GM06990 (cell line): ENCODE data around the gene GRAMD4.

Source experiments
- DNase-seq: peaks from one replicate; pipeline ENCODE4 v3.0.0-alpha.2; 2011; ENCODE audit not compliant: insufficient read length; ENCODE audit errors: extremely low read depth
- H3K27me3 ChIP-seq: replicated peaks from 2 replicates; pipeline ENCODE4 v1.6.0; 2011; ENCODE audit warnings: low read length; ENCODE audit not compliant: control insufficient read depth, insufficient read depth
- H3K36me3 ChIP-seq: 2 replicates; pipeline ENCODE4 v1.5.1; 2011; ENCODE audit warnings: low read length; ENCODE audit not compliant: control insufficient read depth, insufficient read depth
- H3K4me3 ChIP-seq: replicated peaks from 2 replicates; pipeline ENCODE4 v1.5.1; 2011; ENCODE audit warnings: low read depth, mild to moderate bottlenecking, control low read depth, low read length
- TF ChIP-seq, protein P1 (sequence below): IDR thresholded peaks from 2 replicates; pipeline ENCODE4 v1.5.1; 2011; ENCODE audit warnings: low read length, control low read depth, mild to moderate bottlenecking, inconsistent platforms; ENCODE audit not compliant: insufficient read depth, poor library complexity, severe bottlenecking

The GRAMD4 gene

DNA sequence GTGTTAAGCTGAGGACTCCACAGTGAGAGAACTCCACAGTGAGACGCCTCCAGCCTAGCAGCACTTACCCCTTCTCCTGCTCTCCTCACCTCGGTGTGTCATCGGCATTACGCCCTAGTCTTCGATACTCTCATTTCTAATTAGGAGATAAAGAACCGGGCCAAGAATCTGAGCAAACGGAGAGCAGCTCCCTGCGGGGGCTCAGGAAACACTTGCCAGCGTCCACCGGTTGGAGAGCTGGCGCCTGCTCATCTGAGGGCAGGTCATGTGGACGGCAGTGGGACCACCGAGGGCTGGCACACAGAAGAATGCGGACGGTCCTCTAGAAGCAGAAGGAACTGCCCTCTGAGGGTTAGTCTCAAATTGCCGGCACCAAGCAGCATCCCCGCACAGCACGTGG is 104.9 kb downstream of the GRAMD4 start:
- H3K27me3 ChIP-seq: no peaks in the 10 kb centered on the region
- no peak overlapping the region for H3K4me3 ChIP-seq
- DNase-seq: no peak
- H3K36me3 ChIP-seq: peaks cover 3% of the 10 kb centered on the region
- TF ChIP-seq, protein P1, sequence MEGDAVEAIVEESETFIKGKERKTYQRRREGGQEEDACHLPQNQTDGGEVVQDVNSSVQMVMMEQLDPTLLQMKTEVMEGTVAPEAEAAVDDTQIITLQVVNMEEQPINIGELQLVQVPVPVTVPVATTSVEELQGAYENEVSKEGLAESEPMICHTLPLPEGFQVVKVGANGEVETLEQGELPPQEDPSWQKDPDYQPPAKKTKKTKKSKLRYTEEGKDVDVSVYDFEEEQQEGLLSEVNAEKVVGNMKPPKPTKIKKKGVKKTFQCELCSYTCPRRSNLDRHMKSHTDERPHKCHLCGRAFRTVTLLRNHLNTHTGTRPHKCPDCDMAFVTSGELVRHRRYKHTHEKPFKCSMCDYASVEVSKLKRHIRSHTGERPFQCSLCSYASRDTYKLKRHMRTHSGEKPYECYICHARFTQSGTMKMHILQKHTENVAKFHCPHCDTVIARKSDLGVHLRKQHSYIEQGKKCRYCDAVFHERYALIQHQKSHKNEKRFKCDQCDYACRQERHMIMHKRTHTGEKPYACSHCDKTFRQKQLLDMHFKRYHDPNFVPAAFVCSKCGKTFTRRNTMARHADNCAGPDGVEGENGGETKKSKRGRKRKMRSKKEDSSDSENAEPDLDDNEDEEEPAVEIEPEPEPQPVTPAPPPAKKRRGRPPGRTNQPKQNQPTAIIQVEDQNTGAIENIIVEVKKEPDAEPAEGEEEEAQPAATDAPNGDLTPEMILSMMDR: no peak

DNA sequence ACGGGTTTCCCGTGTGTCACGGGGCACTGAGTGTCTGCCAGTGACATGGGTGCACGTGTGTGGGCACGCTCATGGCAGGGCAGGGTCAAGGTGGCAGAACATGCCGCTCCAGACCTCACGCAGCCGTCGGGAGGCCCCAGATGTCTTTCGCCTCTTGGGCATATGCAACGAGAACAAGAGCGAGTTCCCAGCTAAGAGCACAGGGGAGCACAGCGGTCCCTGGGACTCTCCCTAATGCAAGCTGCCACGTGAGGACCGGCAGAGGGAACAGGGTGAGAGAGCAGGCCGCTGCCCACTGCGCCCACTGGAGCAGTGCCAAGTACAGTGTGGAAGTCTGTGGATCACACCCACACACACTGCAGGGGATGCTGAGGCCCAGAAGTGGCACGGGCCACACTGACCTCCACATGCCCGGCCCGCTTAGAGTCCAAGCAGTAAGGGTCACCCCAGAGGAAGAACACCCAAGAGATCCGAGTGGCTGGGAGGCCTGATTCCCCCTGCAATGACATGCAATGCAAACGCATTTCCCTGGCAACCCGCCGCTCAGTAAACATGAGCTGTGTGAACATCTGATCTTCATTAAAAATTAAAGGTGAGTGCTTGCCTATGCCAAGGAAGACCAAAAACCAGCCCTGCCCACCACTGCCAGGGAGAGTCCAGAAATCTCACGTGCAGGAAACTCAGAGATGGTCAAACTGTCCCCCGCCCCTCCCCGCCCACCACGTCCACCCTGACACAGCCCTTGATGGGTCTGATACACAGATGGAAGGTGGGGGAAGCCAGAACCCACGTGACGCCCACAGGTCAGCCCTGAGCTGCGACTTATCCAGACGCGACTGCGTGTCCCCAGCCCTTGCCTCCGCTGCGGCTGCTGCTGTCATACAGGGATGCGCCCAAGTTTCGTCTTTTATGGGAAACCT is 106.1 kb downstream of the GRAMD4 start:
- TF ChIP-seq, protein P1: no peak
- Histone ChIP-seq H3K27me3 (no peaks in the 10 kb centered on the region), H3K36me3 (peaks cover 3% of the 10 kb centered on the region), H3K4me3 (no peak overlapping the region)
- DNase-seq: no peak

DNA sequence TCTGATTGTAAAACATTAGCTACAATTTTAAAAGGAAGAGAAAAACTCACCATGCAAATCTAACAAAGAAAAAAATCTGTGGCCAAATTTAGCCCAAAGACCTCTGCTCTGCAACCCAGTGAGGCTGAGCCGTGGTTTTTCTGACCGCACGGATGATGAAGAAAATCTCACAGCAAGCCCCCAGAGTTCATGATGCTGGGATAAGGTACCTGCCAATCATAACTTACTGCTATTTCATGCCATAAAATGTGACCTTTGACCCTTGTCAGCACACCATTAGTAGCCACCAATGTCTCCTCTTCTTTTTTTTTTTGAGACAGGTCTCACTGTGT is 106.8 kb downstream of the GRAMD4 start:
- DNase-seq: no peak
- H3K36me3 ChIP-seq: peaks cover 3% of the 10 kb centered on the region
- TF ChIP-seq, protein P1: no peak
- H3K27me3 ChIP-seq: no peaks in the 10 kb centered on the region
- no peak overlapping the region for H3K4me3 ChIP-seq

DNA sequence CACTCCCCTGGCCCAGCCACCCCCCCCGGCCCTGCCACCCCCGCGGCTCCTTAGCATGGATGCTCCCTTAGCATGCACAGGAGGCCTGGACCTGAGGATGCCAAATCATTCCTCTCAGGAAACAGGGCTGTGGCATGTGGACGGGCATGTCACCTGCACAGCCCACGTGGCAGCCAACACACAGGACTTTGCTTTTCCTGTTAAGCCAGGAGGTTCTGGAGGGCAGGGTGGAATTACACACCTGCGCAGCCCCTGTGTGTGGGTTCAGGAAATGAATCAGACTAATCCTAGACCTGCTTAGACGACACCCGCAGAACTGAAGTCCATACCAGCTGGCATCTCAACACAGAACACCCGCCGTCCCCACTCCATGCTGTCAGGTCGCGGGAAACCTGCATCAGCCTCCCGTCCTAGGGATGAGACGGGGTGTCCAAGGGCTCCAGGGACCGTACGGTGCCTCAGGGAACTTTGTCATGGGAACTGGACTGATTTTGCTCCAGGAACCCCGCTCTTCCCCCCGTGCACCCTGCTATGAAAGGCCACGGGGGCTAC is 107.7 kb downstream of the GRAMD4 start:
- TF ChIP-seq, protein P1: no peak
- H3K4me3 ChIP-seq: no peak overlapping the region
- no peak for DNase-seq
- no peaks in the 10 kb centered on the region for H3K27me3 ChIP-seq
- peaks cover 3% of the 10 kb centered on the region for H3K36me3 ChIP-seq

DNA sequence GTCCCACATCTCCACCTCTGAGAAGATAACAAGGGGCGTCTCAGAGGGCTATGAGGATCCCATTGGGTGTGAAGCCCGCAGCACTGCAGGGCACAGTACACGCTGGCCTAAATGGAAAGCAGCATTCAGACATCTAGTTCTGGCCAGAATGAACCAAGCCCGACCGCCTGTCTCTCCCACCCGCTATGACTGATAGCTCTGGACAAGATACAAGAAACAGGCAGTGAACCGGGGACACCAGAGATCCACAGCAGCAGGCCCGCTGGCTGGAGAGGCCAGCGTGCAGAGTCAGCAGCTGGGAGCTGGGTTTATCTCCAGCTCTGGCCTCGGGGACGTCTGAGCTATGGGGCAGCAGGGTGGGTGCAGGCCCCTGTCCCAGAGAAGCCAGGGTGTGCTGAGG is 108.3 kb downstream of the GRAMD4 start:
- Histone ChIP-seq H3K4me3 (no peak overlapping the region), H3K36me3 (peaks cover 3% of the 10 kb centered on the region), H3K27me3 (no peaks in the 10 kb centered on the region)
- no peak for DNase-seq
- TF ChIP-seq, protein P1: no peak
